Right kidney (tissue), 1 donor: ENCODE results near the gene OSMR.
"Not testable (repeated sequence)": the region's sequence is repeated elsewhere in the genome, so short reads cannot be mapped to it uniquely, and the experiment has no call there.

ENCODE experiments used
- DNase-seq: peaks from one replicate; pipeline ENCODE4 v3.0.0-alpha.2; 2016

The OSMR gene

GRCh38 chr5:38830521-38831051 lies 15.2 kb upstream of the OSMR start:
- no peak for DNase-seq

DNA sequence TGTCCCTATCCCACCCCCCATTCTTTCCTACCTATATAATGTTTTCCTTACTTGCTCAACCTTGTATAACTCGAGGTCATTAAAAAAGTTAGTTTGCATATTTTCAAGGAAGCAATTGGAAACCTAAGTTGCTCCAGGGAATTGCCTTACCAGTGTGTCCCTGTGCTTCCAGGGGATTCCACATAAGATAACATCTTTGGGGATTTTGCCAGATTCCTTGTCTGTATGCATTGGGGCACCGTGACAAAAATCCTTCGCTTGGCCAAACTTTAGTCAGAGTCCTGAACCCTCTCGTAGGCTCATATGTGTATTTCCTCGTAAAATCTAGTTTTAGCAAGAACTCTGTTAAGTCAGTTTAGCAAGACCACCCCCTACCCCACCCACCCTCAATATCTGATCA lies 14.7 kb upstream of the OSMR start:
- no peak for DNase-seq

GRCh38 chr5:38831909-38832308 lies 13.9 kb upstream of the OSMR start:
- peak; percentile 22 for DNase-seq

DNA sequence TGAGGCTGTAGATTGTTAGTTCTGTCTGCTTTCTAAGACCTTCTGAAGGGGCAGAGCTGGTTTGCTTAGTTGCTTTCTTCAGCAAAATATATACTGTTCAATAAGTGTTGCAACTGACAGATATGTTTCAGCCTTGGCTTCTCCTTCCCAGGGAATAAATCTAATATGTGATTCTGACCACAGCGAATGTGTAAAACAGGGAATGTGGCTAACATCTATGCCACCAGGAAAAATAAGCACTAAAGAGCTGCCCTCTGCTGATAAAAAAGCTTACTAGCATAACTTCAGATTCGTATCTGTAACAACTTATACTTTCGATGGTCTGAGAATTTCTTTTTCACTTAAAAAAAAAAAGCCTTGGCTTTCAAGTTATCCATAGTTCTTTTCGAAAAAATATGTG lies 13.0 kb upstream of the OSMR start:
- DNase-seq = no peak

- no peak for DNase-seq
Observed at GRCh38 chr5:38835887-38836286, 9.9 kb upstream of the OSMR start.

DNA sequence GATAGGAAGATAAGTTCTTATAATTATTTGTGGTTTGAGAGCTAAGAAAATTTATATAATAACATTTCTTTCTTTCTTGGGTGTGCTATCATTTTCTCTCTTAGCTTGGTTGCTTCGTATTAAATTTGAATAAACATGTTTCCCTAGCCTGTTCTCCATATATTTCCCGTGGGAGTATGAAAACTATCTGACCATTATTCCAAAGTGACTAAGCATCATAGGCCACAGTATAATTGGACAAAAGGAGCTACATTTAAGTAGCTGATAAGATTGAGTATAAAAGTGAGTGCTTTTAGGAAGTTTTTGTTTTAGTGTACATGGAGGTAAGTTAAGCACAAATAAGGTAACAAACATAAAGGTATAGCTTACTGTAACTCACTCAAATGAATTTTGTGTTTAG lies 8.4 kb upstream of the OSMR start:
- no peak for DNase-seq

DNA sequence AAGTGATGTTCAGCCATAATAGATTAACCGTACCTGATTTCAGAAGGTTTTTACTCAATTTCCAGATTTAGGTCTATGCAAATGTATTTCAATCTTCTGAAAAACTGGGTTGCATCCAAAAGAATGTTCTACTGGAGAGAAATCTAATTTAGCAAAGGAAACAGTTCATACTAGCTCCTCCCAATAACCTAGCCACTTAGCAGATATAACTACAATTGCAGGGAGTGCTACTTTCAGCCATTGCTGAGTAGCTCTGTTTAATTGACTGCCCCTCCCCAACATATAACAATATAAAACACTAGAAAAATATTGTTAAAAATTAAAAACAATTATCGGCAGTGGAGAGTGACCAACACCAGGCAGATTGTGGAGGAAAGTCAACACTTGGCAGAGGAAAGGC lies 7.9 kb upstream of the OSMR start:
- DNase-seq = no peak

DNA sequence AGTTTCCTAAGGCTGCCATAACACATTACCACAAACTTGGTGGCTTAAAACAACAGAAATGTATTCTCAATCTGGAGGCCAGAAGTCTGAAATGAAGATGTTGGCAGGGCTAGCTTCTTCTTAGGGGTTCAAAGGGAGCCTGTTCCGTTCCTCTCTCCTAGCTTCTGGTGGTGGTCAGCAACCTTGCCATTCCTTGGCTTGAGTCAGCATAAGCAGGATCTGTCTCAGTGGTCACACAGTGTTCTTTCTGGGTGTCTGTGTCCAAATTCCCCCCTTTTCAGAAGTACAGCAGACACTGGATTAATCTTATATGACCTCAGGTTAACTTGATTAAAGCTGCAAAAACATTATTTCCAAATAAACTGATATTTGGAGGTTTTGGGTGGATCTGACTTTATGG lies 2.1 kb upstream of the OSMR start:
- no peak for DNase-seq

DNA sequence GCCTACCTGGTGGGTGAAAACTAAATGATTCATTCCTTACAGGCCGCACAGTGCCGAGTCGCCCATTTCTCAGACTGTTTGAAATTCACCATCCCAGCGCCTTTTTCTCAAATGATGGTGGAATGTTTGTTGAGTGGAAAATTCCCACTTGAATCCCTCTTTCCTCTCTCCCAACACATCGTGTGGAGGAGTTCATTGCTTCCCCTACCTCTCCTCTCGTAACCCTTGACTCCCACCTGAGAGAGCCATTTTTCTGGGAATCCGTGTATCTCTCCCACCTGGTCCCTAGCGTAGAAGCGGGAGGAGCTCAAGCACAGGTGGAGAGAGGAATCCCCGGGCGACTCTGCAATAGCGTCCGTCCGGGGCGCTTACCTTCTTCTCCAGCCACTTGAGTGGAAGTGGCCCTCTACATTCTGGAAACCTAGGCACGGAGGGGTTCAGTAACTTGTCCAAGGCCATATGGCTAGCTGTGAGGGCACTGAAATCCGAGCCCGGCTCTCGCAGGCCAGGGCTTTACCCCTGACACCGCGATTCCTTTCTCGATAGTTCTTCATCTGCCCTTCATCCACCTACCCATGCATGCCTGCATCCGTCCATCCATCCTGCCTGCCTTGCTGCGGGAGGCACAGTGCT lies 683 bp downstream of the OSMR start:
- no peak for DNase-seq

DNA sequence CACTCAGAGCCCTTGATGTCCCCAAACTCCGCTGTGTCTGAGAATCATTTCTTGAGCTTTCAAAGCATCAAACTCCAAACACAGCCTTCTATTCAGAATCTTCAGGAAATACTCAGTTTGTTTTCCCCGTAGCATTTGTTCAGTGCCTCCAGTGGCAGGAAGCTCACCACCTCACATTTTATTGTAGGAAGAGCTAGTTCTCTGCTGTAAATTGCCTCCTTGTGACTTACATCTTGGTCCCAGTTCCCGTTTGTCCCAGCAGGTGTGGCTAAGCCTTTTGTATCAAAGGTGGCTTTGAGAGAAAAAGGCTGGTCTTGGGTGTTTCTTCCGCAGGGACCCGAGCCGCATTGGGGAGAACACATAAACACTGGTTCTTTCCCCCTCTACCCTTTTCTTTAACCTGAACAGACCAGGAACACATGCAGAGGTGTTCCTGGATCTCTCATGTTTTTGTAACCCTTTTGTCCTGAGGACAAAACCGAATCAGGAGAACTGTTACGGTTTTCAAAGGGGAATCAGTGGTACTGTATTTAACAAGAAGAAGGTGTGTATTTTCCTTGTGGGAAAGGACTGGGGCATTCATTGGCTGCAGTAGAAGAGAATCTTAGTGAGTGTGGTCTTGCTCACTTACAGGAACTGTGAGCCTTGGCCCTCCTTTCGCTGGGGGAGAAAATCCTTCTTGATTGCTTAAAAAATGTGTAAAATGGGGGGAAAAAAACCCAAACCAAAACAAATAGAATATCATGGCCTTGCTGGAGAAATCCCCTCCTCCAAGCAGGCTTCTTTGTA lies 1.9 kb downstream of the OSMR start:
- DNase-seq = no peak

DNA sequence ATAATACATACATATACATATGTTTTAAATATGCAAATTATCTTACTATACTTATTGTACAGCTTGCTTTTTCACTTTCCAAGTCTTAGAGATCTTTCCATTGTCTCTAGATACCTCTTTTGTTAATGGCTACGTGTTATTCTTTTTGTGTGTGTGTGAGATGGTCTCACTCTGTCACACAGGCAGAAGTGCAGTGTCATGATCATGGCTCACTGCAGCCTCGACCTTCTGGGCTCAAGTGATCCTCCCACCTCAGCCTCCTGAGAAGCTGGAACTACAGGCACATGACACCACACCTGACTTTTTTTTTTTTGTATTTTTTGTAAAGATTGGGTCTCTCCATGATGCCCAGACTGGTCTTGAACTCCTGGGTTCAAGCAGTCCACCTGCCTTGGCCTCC lies 2.8 kb downstream of the OSMR start:
- no peak for DNase-seq

- DNase-seq = not testable (repeated sequence)
Observed at GRCh38 chr5:38851640-38852039, 5.8 kb downstream of the OSMR start.

- no peak for DNase-seq
Observed at GRCh38 chr5:38853753-38854470, 8.1 kb downstream of the OSMR start.

DNA sequence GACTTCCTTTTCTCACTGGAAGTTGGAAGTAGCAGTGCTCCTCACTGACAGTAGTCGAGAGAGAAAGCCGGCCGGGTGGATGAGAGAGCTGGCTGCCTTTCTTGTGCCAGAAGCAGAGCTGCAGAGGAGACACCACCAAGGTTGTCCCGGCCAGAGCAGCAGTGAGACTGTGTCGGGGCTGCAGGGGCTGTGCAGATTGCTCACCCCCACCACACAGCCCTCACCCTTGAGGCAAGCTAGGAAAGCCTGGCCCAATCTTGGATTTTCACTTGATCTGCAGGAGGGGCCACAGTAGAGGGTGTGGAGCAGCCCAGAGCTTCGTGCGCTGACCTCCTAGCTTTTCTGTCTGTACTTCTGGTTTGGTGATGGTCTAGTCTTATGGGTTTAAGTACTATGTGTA lies 9.1 kb downstream of the OSMR start:
- no peak for DNase-seq

DNA sequence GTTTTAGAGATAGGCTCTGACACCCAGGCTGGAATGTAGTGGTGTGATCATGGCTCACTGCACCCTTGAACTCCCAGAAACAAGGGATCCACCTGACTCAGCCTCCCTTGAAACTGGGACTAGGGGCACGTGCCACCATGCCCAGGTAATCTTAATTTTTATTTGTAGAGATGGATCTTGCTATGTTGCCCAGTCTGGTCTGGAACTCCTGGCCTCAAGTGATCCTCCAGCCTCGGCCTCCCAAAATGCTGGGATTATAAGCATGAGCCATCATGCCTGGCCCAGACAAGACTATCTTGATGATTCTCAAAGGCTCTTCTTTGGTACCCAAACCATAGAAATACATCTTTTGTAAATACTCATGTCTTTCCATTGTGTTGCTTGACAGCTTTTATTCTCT lies 10.8 kb downstream of the OSMR start:
- DNase-seq = no peak

GRCh38 chr5:38858839-38859238 lies 13.0 kb downstream of the OSMR start:
- no peak for DNase-seq

- DNase-seq = not testable (repeated sequence)
Observed at GRCh38 chr5:38861986-38862770, 16.4 kb downstream of the OSMR start.

- no peak for DNase-seq
Observed at GRCh38 chr5:38866362-38867031, 20.7 kb downstream of the OSMR start.

DNA sequence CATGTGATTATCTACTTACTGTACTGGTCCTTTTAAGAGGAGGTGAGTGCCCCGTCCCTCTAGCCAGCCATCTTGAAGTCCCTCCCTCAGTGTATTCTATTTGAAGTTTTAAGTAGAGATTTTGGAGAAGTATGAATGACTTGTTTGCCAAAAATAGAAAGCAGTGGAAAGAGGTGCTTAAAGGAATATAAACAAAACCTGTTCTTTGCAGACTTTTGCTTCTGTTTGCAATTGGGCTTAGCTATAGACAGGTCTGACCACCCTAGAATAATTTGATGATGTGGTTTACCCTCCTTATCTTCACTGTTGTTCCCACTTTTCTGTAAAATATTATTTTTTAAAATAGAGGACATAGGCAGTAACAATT lies 21.2 kb downstream of the OSMR start:
- DNase-seq = no peak

GRCh38 chr5:38867416-38867815 lies 21.6 kb downstream of the OSMR start:
- DNase-seq = no peak

- DNase-seq = no peak
Observed at GRCh38 chr5:38870595-38870994, 24.8 kb downstream of the OSMR start.

GRCh38 chr5:38871058-38871605 lies 25.3 kb downstream of the OSMR start:
- peak; percentile 17 for DNase-seq
